CD4-positive, alpha-beta T cell treated with Interferon gamma for 1 hour (primary cell): ENCODE measurements around the gene NCOA7.
"Not testable (repeated sequence)": the region's sequence is repeated elsewhere in the genome, so short reads cannot be mapped to it uniquely, and the experiment has no call there.

ENCODE experiments used
- DNase-seq: peaks from one replicate; pipeline ENCODE4 v3.0.0-alpha.2; 2020

NCOA7 gene

DNA sequence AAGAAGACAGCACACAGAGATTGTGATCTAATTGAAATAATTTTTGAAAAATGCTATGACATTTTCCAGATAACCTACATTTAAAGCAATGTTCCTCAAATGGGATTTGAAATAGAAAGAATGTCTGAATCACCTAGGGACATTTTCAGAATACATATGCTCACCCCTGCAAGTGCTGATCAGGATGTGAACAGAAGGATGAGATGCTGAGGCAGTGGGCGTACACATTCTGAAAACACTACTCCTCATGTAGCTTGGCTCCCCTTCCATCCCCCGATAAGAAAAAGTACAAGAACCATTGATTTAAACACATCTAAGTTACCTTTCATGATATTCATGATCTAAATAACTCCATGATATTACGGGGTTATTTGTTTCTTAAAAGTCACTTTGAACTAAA, 136.0 kb downstream of the NCOA7 start:
- DNase-seq: no peak

- no peak for DNase-seq
Measured at GRCh38 chr6:125927761-125928160, 137.0 kb downstream of the NCOA7 start.

GRCh38 chr6:125930765-125931418, 140.1 kb downstream of the NCOA7 start:
- DNase-seq: no peak

DNA sequence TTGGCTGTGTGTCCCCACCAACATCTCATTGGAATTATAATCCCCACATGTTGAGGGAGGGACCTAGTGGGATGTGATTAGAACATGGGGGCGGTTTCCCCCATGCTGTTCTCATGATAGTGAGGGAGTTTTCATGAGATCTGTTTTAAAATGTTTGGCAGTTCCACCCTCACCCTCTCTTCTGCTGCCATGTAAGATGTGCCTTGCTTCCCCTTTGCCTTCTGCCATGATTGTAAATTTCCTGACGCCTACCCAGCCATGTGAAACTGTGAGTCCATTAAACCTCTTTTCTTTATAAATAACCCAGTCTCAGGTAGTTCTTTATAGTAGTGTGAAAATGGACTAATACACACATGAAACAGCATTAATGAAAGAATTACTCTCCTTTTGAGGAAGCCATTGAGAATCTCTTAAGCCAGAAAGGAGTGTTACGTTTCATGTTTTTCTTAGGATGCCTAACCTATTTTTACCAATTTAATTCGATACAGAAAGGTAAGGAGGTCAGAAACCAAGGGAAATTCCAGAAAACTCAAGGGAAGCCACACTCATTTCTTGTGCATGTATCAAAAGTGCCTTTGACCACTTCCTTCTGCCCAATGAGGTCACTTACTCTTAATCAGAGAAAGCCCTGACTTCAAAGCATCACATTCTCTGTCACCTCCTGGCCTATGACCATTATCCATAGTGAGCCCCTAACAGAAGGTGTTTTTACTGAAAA, 141.1 kb downstream of the NCOA7 start:
- no peak for DNase-seq

DNA sequence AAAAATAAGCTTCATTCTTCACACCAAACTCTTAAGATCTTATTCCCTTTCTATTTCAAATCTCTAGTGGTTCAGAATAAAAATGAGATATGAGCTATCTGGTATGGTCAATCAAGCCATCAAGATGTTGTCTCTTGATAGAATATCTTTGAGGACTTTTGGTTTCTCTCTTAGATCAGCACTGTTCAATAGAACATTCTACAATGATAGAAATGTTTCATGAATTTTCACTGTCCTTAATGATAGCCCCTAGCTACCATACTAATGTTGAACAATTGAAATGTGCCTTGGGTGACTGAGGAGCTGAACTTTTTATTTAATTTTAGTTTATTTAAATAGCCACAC, 141.7 kb downstream of the NCOA7 start:
- no peak for DNase-seq

- not testable (repeated sequence) for DNase-seq
Measured at GRCh38 chr6:125935520-125935919, 144.8 kb downstream of the NCOA7 start.

- DNase-seq: no peak
Measured at GRCh38 chr6:125939026-125939425, 148.3 kb downstream of the NCOA7 start.

- DNase-seq: no peak
Measured at GRCh38 chr6:125939791-125940190, 149.0 kb downstream of the NCOA7 start.

GRCh38 chr6:125940247-125941041, 149.7 kb downstream of the NCOA7 start:
- DNase-seq: no peak

DNA sequence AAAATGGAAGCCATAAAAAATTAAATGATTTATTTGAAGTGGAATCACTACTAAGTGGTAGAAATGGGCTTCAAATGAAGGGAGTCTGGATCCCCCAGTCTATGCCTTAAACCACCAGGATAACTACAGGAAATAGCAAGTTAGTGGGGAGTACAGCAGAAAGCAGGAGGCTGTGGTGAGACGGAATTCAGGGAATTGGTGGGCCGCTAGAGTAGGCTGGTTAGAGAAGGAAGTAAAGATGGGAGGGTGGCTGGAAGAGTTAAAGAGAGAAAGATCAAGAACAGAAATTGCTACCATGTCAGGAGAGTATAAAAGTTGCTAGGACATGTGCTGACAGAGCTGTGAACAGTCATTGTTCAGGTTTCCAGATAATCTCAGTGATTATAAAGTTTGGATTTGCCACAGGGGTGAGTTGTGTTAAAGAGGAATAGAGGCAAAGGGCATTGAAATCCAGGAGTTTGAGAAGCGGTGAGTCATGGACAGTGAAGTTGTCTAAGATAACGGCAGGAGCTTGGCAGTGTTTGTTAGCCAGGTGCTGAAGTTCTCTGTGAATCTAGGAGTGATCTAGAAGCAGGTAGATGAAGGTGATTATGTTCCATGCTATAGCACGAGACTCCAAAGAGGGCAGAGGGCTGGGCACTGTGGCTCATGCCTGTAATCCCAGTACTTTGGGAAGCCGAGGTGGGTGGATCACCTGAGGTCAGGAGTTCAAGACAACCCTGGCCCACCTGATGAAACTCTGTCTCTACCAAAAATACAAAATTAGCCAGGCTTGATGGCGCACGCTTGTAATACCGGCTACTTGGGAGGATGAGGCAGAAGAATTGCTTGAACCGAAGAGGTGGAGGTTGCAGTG, 152.1 kb downstream of the NCOA7 start:
- DNase-seq: no peak

- no peak for DNase-seq
Measured at GRCh38 chr6:125943528-125944433, 153.0 kb downstream of the NCOA7 start.

GRCh38 chr6:125944434-125944816, 153.7 kb downstream of the NCOA7 start:
- no peak for DNase-seq

DNA sequence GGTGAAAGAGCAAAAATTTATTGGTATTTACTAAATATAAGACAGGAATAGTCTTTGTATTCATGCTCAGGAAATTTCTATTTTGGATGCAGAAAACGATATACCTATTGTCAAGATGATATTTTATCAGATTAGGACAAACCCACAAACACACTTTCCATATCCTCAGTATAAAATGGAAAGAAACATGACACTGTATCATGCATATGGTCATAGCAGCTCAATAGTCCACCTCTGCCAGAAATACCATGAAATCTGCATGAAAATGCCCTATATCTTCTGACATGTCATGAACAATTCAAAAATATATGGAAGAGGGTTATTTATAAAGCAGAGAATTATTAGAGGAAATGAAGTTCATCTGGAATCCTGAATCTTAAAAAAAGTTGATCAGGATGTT, 154.1 kb downstream of the NCOA7 start:
- DNase-seq: no peak

GRCh38 chr6:125945378-125946141, 154.8 kb downstream of the NCOA7 start:
- DNase-seq: no peak

DNA sequence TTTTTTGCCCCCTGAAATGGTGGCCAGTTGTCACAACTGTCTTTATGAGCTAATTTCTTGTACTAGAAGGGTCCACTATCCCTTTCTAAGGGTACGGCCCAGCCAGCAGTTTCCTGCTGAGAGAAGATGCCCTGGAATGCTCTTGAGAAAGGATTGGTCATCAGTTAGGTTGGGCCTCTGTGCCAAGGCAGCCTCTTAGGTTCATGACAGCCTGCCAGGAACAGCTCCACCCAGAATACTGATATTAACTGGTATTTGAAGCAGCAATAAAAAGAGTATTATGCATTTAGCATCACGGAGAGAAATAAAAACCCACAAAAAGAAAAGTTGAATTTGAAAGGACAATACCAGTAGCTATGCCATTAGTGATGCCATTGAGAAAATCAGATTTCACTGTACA, 156.9 kb downstream of the NCOA7 start:
- DNase-seq: no peak

- DNase-seq: no peak
Measured at GRCh38 chr6:125948455-125948854, 157.7 kb downstream of the NCOA7 start.

GRCh38 chr6:125949069-125949468, 158.3 kb downstream of the NCOA7 start:
- DNase-seq: no peak

DNA sequence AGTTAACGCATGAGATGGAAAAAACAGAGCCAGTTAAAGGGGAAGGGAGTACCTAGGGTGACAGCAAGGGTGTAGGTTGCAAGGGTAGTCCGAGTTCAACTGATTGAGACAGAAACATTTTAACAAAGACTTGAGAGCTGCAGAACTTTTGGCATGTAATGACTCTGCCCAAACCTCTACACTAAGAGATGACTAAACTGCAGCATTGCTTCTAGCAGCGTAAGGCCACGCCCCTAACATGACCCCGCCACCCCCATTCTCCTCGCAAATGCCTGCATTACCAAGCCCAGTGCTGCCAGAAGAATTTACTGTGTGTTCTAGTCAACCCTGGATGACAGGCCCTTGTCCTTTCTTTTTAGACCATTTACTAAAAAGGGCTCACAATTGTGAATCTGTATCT, 159.5 kb downstream of the NCOA7 start:
- DNase-seq: no peak

DNA sequence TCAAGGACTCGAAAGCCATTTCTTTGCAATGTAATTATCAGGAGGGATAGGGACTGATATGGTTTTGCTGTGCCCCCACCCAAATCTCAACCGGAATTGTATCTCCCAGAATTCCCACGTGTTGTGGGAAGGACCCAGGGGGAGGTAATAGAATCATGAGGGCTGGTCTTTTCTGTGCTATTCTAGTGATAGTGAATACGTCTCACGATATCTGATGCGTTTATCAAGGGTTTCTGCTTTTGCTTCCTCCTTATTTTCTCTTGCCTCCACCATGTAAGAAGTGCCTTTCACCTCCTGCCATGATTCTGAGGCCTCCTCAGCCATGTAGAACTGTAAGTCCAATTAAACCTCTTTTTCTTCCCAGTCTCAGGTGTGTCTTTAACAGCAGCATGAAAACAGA, 160.0 kb downstream of the NCOA7 start:
- DNase-seq: not testable (repeated sequence)

DNA sequence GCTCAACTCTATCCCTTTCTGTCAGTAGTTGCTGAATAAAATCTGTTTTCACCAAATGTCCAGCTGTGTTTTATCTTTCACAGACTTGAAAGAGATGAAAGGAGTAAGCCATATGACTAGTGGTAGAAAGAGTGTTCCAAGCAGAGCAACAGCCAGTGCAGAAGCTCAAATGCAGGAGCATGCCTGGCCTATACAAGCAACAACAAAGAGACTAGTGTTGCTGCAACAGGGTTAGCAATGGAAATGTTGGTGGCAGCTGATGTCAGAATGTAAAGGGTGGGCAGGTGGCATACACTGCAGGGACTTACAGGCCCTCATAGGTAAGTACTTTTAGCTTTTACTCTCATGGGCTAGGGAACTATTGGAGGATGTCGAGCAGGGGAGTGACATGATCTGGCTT, 160.6 kb downstream of the NCOA7 start:
- no peak for DNase-seq
